ENCODE results near the gene KIF26B.

The KIF26B gene

DNA sequence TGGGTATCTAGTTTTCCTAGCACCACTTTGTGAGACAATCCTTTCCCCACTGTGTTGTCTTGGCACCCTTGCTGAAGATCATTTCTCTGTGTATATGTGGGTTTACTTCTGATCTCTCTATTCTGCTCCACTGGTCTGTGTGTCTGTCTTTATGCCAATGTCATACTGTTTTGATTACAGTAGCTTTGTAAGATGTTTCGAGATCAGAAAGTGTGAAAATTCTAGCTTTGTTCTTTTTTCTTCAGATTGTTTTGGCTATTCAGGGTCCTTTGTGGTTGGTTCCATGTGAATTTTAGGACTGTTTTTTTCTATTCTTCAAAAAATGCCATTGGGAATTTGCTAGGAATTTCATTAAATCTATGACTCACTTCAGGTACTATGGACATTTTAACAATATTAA, 116.2 kb downstream of the KIF26B start:
- in situ Hi-C loops (cut with MboI; ENCODE audit: low sequenced_read_pairs, unreplicated experiment) = no loop called here

DNA sequence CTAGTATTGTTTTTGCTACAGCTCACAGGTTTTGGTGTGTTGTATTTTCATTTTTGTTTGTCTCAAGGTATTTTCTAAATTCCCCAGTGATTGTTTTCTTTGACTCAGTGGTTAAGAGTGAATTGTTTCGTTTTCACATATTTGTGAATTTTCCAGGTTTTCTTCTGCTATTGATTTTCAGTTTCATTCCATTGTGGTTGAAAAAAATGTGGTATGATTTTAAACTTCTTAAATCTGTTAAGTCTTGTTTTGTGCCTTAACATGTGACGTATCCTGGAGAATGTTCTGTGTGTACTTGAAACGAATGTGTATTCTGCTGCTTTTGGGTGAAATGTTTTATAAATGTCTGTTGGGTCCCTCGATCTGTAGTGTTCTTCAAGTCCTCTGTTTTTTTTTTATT, 117.9 kb downstream of the KIF26B start:
- no peak for DNase-seq (ENCODE audit: low spot score)
- in situ Hi-C loops (cut with MboI; ENCODE audit: low sequenced_read_pairs, unreplicated experiment) = no loop called here
- TF ChIP-seq, protein P1, sequence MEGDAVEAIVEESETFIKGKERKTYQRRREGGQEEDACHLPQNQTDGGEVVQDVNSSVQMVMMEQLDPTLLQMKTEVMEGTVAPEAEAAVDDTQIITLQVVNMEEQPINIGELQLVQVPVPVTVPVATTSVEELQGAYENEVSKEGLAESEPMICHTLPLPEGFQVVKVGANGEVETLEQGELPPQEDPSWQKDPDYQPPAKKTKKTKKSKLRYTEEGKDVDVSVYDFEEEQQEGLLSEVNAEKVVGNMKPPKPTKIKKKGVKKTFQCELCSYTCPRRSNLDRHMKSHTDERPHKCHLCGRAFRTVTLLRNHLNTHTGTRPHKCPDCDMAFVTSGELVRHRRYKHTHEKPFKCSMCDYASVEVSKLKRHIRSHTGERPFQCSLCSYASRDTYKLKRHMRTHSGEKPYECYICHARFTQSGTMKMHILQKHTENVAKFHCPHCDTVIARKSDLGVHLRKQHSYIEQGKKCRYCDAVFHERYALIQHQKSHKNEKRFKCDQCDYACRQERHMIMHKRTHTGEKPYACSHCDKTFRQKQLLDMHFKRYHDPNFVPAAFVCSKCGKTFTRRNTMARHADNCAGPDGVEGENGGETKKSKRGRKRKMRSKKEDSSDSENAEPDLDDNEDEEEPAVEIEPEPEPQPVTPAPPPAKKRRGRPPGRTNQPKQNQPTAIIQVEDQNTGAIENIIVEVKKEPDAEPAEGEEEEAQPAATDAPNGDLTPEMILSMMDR (IDR thresholded peaks at IDR 0.05; ENCODE audit: borderline replicate concordance, control extremely low read depth, extremely low read depth, insufficient read depth, missing control alignments) = no peak

More for the DNA sequence above, 116.2 kb downstream of the KIF26B start:
- TF ChIP-seq, protein P1 (IDR thresholded peaks at IDR 0.05; ENCODE audit: borderline replicate concordance, control extremely low read depth, extremely low read depth, insufficient read depth, missing control alignments) = no peak
- no peak for DNase-seq (ENCODE audit: low spot score)

DNA sequence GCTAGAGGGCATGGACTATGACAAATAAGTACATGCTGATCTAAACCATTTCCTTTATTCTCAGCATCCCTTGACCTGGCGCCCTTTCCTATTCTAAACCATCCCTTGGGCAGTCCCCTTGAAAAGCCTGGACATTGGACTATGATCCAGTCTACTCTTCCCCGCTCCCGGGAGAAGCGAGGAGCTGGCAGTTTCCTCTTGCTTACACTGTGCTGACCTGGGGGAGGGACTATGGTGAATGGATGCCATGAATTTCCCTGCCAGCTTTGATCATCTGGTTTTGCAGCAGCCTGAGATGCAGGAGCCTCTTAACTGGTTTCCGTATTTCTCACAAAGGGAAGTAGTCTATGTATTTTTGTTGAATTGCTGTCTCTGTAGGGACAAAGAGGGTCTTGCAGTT, 121.7 kb downstream of the KIF26B start:
- in situ Hi-C loops (cut with MboI; ENCODE audit: low sequenced_read_pairs, unreplicated experiment) = no loop called here
- TF ChIP-seq, protein P1 (IDR thresholded peaks at IDR 0.05; ENCODE audit: borderline replicate concordance, control extremely low read depth, extremely low read depth, insufficient read depth, missing control alignments) = no peak
- DNase-seq (ENCODE audit: low spot score) = no peak

DNA sequence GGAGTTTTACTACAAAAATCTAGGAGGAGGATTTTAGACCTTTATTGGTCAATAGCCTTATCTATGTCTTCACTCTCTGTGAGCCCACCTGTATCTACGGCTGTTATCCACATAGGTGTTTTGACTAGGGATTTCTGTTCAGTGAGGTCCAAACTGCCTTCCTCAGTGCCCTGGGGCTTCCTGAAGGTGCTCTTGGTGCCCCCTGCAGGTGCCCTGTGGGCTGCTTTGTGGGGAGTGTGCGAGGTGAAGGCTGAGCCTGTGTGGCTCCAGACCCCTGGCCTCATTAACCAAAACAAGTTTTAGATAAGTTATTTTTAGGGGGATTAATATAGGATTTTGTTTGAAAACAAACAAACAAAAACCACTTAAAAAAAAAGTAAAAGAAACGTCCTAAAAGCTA, 122.5 kb downstream of the KIF26B start:
- TF ChIP-seq, protein P1 (IDR thresholded peaks at IDR 0.05; ENCODE audit: borderline replicate concordance, control extremely low read depth, extremely low read depth, insufficient read depth, missing control alignments) = no peak
- DNase-seq (ENCODE audit: low spot score) = no peak
- in situ Hi-C loops (cut with MboI; ENCODE audit: low sequenced_read_pairs, unreplicated experiment) = no loop called here

DNA sequence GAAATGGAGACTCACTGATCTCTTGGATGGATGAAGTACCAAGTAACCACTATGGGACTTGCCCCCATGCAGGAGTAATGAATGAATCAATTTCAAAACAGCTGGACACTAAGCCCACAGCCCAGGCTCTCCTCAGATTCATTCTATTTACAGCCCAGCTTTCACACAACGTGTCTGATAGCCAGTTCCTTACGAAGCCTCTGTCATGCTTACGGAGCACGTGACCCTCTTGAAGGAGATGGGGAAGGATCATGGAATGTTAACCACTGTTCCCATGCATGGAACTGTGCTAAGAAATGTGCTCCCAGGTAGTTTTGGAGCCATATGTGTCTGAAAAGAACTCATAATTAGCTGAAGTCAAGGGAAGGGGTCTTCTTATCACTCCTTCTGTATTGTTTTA, 124.1 kb downstream of the KIF26B start:
- TF ChIP-seq, protein P1 (IDR thresholded peaks at IDR 0.05; ENCODE audit: borderline replicate concordance, control extremely low read depth, extremely low read depth, insufficient read depth, missing control alignments) = no peak
- no peak for DNase-seq (ENCODE audit: low spot score)
- in situ Hi-C loops (cut with MboI; ENCODE audit: low sequenced_read_pairs, unreplicated experiment) = no loop called here

DNA sequence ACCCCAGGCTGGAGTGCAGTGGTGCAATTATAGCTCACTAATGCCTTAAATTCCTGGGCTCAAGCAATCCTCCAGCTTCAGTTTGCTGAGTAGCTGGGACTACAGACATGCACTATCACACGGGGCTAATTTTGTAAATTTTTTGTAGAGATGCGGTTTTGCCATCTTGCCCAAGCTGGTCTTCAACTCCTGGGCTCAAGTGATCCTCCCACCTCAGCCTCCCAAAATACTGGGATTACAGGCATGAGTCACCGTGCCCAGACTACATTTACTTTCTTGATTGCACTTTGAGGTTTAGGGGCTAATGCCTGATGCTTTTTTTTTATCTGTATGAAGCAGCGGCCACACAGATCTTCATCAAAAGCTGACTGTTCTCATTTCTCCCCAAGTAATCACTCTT, 124.6 kb downstream of the KIF26B start:
- in situ Hi-C loops (cut with MboI; ENCODE audit: low sequenced_read_pairs, unreplicated experiment) = no loop called here

More for the DNA sequence above, 124.6 kb downstream of the KIF26B start:
- no peak for DNase-seq (ENCODE audit: low spot score)
- TF ChIP-seq, protein P1 (IDR thresholded peaks at IDR 0.05; ENCODE audit: borderline replicate concordance, control extremely low read depth, extremely low read depth, insufficient read depth, missing control alignments) = no peak

All from GM13976 (cell line).